K562 (cell line): ENCODE data around the gene STAM2. TPM values are rescaled to one million over a fixed set of nuclear protein-coding genes. Genes with fewer than 3 reads are reported as not detected.

Experiments used
- ATAC-seq: fragments of 200-7000 bp; cut with Tn5 transposase; 3 replicates; pipeline ENCODE4 v1.9.1; 2020; ENCODE audit warnings: moderate library complexity
- BruUV-seq: library from RNA; stranded (reverse); fragments of 400-500 nt; replicated peaks from 2 replicates; lab custom pipeline; 2021; lab: Mats Ljungman, UMichigan
- CTCF ChIA-PET: fragments of 300-600 bp; formaldehyde crosslinking; extraction: SDS; loops from one replicate; lab custom pipeline; 2021; ENCODE audit warnings: low intra/inter-chr PET ratio; lab: Yijun Ruan, JAX
- POLR2A ChIA-PET: fragments of 300-600, 350-650 bp; sonication (Branson Sonifier 250); formaldehyde crosslinking; extraction: SDS; loops from one replicate; lab custom pipeline; 2021; ENCODE audit warnings: antibody characterized with exemption, inconsistent platforms; lab: Yijun Ruan, JAX
- DNase-seq, 4 experiments: peaks; one replicate each; pipeline versions ENCODE4 v3.0.0 to v3.0.0-alpha.2; 2011 to 2018; ENCODE audit warnings: low spot score in 3 of 4, mixed read lengths in 3 of 4; ENCODE audit errors: extremely low read depth in 1 of 4
- FAIRE-seq: peaks from 2 replicates; lab custom pipeline; 2011; peaks lifted over from hg19 to GRCh38; lab: Jason Lieb, UNC
- H2AFZ ChIP-seq: 2 replicates; pipeline ENCODE4 v1.6.0; 2011; ENCODE audit warnings: low read depth, low read length, control low read depth, inconsistent platforms
- H3K27ac ChIP-seq: fragments of 200-600 bp; 3 replicates; pipeline ENCODE4 v1.8.0; 2011; ENCODE audit warnings: low read depth, mild to moderate bottlenecking, control low read depth, inconsistent platforms, low read length, moderate library complexity, mixed read lengths; ENCODE audit errors: extremely low read depth
- H3K27me3 ChIP-seq, 2 experiments: fragments of 300-600 bp in 1 of 2; 2 replicates in 1 of 2; 3 replicates in 1 of 2; pipeline versions ENCODE4 v1.6.0 to v1.8.0; 2011; ENCODE audit warnings: inconsistent platforms in 2 of 2, low read length in 2 of 2, mild to moderate bottlenecking in 1 of 2, mixed read lengths in 1 of 2, moderate library complexity in 1 of 2; ENCODE audit not compliant: control insufficient read depth in 2 of 2, insufficient read depth in 2 of 2
- H3K36me3 ChIP-seq: fragments of 300-600 bp; 3 replicates; pipeline ENCODE4 v1.8.0; 2011; ENCODE audit warnings: mild to moderate bottlenecking, low read length, inconsistent platforms; ENCODE audit not compliant: control insufficient read depth, insufficient read depth
- H3K4me1 ChIP-seq, 2 experiments: fragments of 200-600 bp in 1 of 2; replicated peaks in 1 of 2; 2 replicates in 1 of 2; 3 replicates in 1 of 2; pipeline versions ENCODE4 v1.5.1 to v1.8.0; 2011; ENCODE audit warnings: inconsistent platforms in 2 of 2, low read length in 2 of 2, mild to moderate bottlenecking in 1 of 2, mixed read lengths in 1 of 2, moderate library complexity in 1 of 2; ENCODE audit not compliant: control insufficient read depth in 2 of 2, insufficient read depth in 2 of 2
- H3K4me2 ChIP-seq: 2 replicates; pipeline ENCODE4 v1.6.1; 2011; ENCODE audit warnings: low read length, control low read depth, inconsistent platforms, mixed read lengths; ENCODE audit not compliant: insufficient read depth
- H3K4me3 ChIP-seq: fragments of 200-600 bp; sonication (generic), shearing (Covaris generic); 2 replicates; pipeline ENCODE4 v1.5.1; 2016; ENCODE audit warnings: control low read depth, inconsistent platforms
- H3K79me2 ChIP-seq: fragments of 200-600 bp; 3 replicates; pipeline ENCODE4 v1.8.0; 2011; ENCODE audit warnings: low read length, inconsistent platforms; ENCODE audit not compliant: control insufficient read depth, insufficient read depth
- H3K9ac ChIP-seq, 2 experiments: 2 replicates each; pipeline versions ENCODE4 v1.6.0 to v1.6.1; 2011; ENCODE audit warnings: low read depth in 2 of 2, low read length in 2 of 2, control low read depth in 1 of 2, inconsistent platforms in 1 of 2, mild to moderate bottlenecking in 1 of 2, mixed read lengths in 1 of 2; ENCODE audit not compliant: insufficient read depth in 1 of 2
- H3K9me1 ChIP-seq: one replicate; pipeline ENCODE4 v1.6.0; 2011; ENCODE audit warnings: inconsistent platforms, mild to moderate bottlenecking, low read length, moderate library complexity; ENCODE audit not compliant: control insufficient read depth, insufficient read depth
- H3K9me3 ChIP-seq: replicated peaks from 2 replicates; pipeline ENCODE4 v1.5.1; 2011; ENCODE audit warnings: low read depth, low read length, inconsistent platforms; ENCODE audit not compliant: control insufficient read depth, insufficient read depth
- H4K20me1 ChIP-seq: replicated peaks from 2 replicates; pipeline ENCODE4 v1.6.1; 2011; ENCODE audit warnings: low read length, inconsistent platforms, mixed read lengths; ENCODE audit not compliant: control insufficient read depth, insufficient read depth
- CEBPG ChIP-seq, 3 experiments: fragments of 200-800 bp in 1 of 3; sonication (Bioruptor generic) in 1 of 3; sonication (generic) in 1 of 3; formaldehyde crosslinking in 1 of 3; IDR thresholded peaks in 2 of 3; conservative IDR thresholded peaks in 1 of 3; 2 replicates each; pipeline versions ENCODE4 v1.6.1 to v1.8.0; 2016 to 2022; ENCODE audit warnings: missing compliant biosample characterization in 2 of 3, missing genetic modification characterization in 2 of 3, mild to moderate bottlenecking in 1 of 3, missing genetic modification reagents in 1 of 3
- PREB ChIP-seq: sonication (generic); formaldehyde crosslinking; IDR thresholded peaks from 2 replicates; pipeline ENCODE4 v1.8.1; 2023; ENCODE audit warnings: mild to moderate bottlenecking, missing genetic modification reagents
- ZNF592 ChIP-seq: fragments of 450-650 bp; IDR thresholded peaks from 2 replicates; pipeline ENCODE4 v1.6.1; 2017; ENCODE audit warnings: antibody characterized with exemption, mild to moderate bottlenecking
- ZNF609 ChIP-seq: sonication (generic); formaldehyde crosslinking; IDR thresholded peaks from 2 replicates; pipeline ENCODE4 v1.8.1; 2023; ENCODE audit warnings: missing genetic modification reagents, mild to moderate bottlenecking, borderline replicate concordance
- ZNF655 ChIP-seq: fragments of 250-450 bp; sonication (Bioruptor Pico); IDR thresholded peaks from 2 replicates; pipeline ENCODE4 v1.5.0; 2021
- WGBS: fragments of 100-300 bp; shearing (Covaris generic); methylation state at CpG from one replicate; pipeline ENCODE4 v1.1.6; 2016; ENCODE audit warnings: low coverage, mixed read lengths; ENCODE audit not compliant: insufficient coverage; ENCODE audit errors: missing lambda C conversion rate; 5-methylcytosine and 5-hydroxymethylcytosine counted together
- in situ Hi-C: fragments of 300-500 bp; cut with MboI; formaldehyde crosslinking; loops from 4 replicates; pipeline ENCODE4 v1.15.0; 2018; ENCODE audit warnings: inconsistent platforms, mixed read lengths
- intact Hi-C: fragments of 100-400 bp; cut with micrococcal nuclease; formaldehyde crosslinking; loops from 2 replicates; pipeline ENCODE4 v1.14.2; 2022
- polyA plus RNA-seq, 8 experiments: library from polyadenylated mRNA; depleted of rRNA in 4 of 8; stranded (reverse) in 5 of 8; unstranded in 3 of 8; fragments of >200 nt; fragmentation: Nextera tagmentation in 2 of 8; fragmentation: Illumina TruSeq in 1 of 8; extraction: Ambion mirVana in 2 of 8; extraction: Trizol in 1 of 8; gene quantifications; 2 replicates each; pipeline versions ENCODE4 v1.2.1 to v1.2.3, GENCODE V29; 2011 to 2014; ENCODE audit warnings: inconsistent platforms in 1 of 8, missing spikeins in 1 of 8
- total RNA-seq, 7 experiments: library from RNA; depleted of rRNA in 6 of 7; stranded (reverse); fragments of >200 nt in 6 of 7; fragmentation: Illumina TruSeq in 2 of 7; extraction: Trizol in 2 of 7; gene quantifications; 2 replicates each; pipeline versions ENCODE4 v1.2.1 to v1.2.3, GENCODE V29; 2011 to 2021; ENCODE audit warnings: low replicate concordance in 1 of 7

Gene STAM2
- total and polyA plus RNA-seq, 9 of the 15 experiments (the other 6 are each of a cell fraction or from before 2014, with no cell fraction given): 4.5 to 13.9 (median 8.7) TPM

- no peaks in the 10 kb centered on the region for H4K20me1 ChIP-seq
- H3K9me1 ChIP-seq: no peaks in the 10 kb centered on the region
- H3K4me3 ChIP-seq: no peak overlapping the region
- H3K9ac ChIP-seq: no peak overlapping the region
- H3K4me1 ChIP-seq: no peaks in the 10 kb centered on the region
- in situ Hi-C loops (no loop called here), intact Hi-C loops (no loop called here)
- no peak overlapping the region for H2AFZ ChIP-seq
- ChIA-PET CTCF (interaction anchor here (0.5 kb wide), 1 partner anchor 719 kb away, joined by 4 read pairs; no protein-coding TSS in a partner anchor), POLR2A (no interaction called here)
- no peak for ATAC-seq
- WGBS: 20% methylated on average over 2 of the region's 2 CpGs
- no peak overlapping the region for H3K27ac ChIP-seq
- H3K4me2 ChIP-seq: no peak overlapping the region
- no peak for DNase-seq
- no peak for TF ChIP-seq ZNF655 (CRISPR knock-in tag)
- TF ChIP-seq CEBPG (CRISPR knock-in tag; IDR thresholded peaks at IDR 0.05): no peak
- no peak for TF ChIP-seq CEBPG (tag; conservative IDR thresholded peaks at IDR 0.05 in 1 of 2, IDR thresholded peaks at IDR 0.05 in 1 of 2)
- TF ChIP-seq ZNF592: no peak
- no peak for TF ChIP-seq ZNF609 (CRISPR knock-in tag)
- TF ChIP-seq PREB (CRISPR knock-in tag): no peak
- no peaks in the 10 kb centered on the region for H3K9me3 ChIP-seq
- no peaks in the 10 kb centered on the region for H3K79me2 ChIP-seq
- H3K36me3 ChIP-seq: no peaks in the 10 kb centered on the region
- no TSS peak for BruUV-seq
- H3K27me3 ChIP-seq: peaks cover 10 to 24% of the 10 kb centered on the region in 2 experiments
- no peak for FAIRE-seq
Measured at GRCh38 chr2:152092095-152092494, 83.5 kb downstream of the STAM2 start.
